ENCODE measurements around the gene AUH. TPM values are rescaled to one million over a fixed set of nuclear protein-coding genes. Genes with fewer than 3 reads are reported as not detected.

AUH gene, protein sequence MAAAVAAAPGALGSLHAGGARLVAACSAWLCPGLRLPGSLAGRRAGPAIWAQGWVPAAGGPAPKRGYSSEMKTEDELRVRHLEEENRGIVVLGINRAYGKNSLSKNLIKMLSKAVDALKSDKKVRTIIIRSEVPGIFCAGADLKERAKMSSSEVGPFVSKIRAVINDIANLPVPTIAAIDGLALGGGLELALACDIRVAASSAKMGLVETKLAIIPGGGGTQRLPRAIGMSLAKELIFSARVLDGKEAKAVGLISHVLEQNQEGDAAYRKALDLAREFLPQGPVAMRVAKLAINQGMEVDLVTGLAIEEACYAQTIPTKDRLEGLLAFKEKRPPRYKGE
- 11.4 and 11.6 TPM in 2 replicates for total RNA-seq

DNA sequence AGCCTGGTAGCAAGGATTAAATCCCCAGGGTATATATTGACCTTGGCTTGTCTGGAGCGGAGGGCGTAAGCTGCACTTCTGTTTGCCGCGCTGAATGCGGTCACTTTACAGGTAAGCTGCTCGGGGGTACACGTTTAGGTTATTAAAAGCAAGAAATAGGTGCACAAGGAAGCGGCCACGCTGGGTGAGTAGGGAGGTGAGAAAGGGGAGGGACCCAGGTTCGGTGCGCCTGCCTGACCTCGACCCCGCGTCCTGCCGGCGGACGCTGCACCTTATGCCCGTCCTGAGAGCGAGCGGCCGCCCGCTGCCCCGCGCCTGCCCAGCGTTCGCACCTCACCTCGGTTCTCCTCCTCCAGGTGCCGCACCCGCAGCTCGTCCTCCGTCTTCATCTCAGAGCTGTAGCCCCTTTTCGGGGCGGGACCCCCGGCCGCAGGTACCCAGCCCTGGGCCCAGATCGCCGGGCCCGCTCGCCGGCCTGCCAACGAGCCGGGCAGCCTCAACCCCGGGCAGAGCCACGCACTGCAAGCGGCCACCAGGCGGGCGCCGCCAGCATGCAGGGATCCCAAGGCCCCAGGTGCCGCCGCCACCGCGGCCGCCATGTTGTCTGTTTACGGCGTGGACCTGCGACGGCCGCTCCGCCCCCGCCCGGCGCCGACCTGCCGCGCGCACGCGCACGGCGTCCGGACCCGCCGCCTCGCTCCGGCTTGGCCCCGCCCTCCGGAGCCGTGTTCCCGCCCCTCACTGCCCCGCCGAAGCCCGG, at the start of gene AUH:
TSS of gene AUH (minus strand) at position 628 of the 760 bp plus-strand sequence. CDS start at position 599, 29 bp downstream.

Other genes with a start within 250 kb of the AUH start
- 7.4 and 12.3 TPM in 2 replicates for gene NFIL3, start 61.9 kb upstream of the AUH start, total RNA-seq